Posterior vena cava (tissue), 2 donors: ENCODE data around the gene ADAMTS7. TPM values are rescaled to one million over a fixed set of nuclear protein-coding genes. Genes with fewer than 3 reads are reported as not detected.
"Not testable (repeated sequence)": the region's sequence is repeated elsewhere in the genome, so short reads cannot be mapped to it uniquely, and the experiment has no call there.

Experiments
- DNase-seq: peaks from one replicate; pipeline ENCODE4 v3.0.0-alpha.2; 2020; ENCODE audit warnings: low spot score
- intact Hi-C, 2 donors: fragments of 100-400 bp; cut with DNase I; formaldehyde crosslinking; loops; one replicate each; pipeline versions ENCODE4 v1.14.1 to v1.14.2; 2022 to 2023
- total RNA-seq, 2 donors: library from RNA; stranded (reverse); fragmentation: NEBNext Ultra II Directional; extraction: Animal tissue kit (Norgen Biotek cat#: 25700); gene quantifications; one replicate each; pipeline ENCODE4 v1.2.1, GENCODE V29; 2021
- donor health status: DM: yes; HTN: yes; CAD: no.
- donor health status: DM: yes; HTN: yes; CAD: no.

Gene ADAMTS7
- total RNA-seq, 2 donors from 2014 or later = 6.7 to 8.9 TPM

DNA sequence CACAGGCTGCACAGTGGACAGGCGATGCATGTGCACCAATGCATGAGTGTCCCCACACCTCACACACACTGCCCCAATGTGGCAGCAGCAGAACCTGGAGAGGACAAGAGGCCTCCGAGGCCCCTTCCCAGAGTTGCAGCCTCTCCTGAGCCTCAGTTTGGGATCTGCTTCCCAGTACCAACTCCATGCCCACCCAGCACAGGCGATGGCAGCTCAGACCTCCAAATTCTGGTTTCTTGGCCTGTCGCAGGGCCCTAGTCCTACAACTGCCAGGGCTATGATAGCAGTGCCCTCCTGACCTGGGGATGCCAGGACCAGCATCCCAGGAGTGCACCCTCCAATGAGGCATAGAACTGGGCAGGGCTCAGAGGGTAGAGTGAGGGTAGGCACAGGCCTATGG, 19.9 kb downstream of the ADAMTS7 start:
- no peak for DNase-seq
- intact Hi-C loops = no loop called here

DNA sequence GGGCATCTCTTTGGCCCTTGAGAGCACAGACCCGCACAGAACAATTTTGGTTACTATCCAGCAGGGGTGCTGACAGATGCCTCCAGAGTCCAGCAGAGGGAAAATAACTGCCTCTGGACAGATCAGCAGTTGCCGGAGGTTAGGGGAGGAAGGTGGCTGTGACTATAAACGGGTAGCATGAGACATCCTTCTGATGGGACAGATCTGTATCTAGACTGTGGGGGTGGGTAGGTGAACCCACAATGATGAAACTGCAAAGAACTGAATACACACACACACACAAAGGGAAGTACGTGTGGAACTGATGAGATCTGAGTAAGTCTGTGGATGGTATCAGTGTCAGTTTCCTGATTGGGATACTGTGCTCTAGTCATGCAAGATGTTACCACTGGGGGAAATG, 21.2 kb downstream of the ADAMTS7 start:
- no peak for DNase-seq

GRCh38 chr15:78789615-78790014, 21.6 kb downstream of the ADAMTS7 start:
- DNase-seq = no peak
- intact Hi-C loops = no loop called here

More for the DNA sequence above, 21.2 kb downstream of the ADAMTS7 start:
- intact Hi-C loops = no loop called here

DNA sequence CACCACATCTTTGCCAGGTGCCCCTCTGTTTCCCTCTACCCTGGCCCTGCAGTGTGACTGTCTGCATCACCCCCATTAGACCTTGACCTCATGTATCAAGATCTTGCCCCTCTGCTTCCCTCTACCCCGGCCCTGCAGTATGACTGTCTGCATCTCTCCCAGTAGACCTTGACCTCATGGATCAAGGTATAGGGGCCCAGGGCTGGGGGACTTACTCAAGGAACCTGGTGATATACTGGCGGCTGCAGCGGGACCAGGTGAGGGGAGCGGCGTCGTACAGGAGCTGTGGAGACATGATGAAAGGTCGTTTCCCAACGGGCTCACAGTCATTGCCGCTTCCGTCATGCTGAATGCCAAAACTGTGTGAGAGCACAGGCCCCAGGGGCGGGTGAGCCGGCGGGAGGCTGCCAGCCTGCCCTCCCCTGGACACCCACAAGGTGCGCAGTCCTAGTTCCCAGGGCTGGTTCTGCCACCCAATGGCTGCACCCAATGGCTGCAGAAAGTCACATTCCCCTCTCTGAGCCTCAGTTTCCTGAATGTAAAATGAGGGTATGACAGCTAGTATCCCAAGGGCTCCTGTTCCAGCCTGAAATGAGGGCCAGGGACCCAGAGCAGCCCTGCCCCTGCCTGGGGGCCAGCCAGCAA, 23.1 kb downstream of the ADAMTS7 start:
- intact Hi-C loops = no loop called here
- no peak for DNase-seq

- DNase-seq, intact Hi-C loops: not testable (repeated sequence)
Measured at GRCh38 chr15:78782402-78782801, 28.9 kb downstream of the ADAMTS7 start.

GRCh38 chr15:78781381-78781780, 29.9 kb downstream of the ADAMTS7 start:
- not testable (repeated sequence) for DNase-seq

GRCh38 chr15:78779975-78780374, 31.3 kb downstream of the ADAMTS7 start:
- DNase-seq = not testable (repeated sequence)

More at GRCh38 chr15:78781381-78781780, 29.9 kb downstream of the ADAMTS7 start:
- intact Hi-C loops = not testable (repeated sequence)

DNA sequence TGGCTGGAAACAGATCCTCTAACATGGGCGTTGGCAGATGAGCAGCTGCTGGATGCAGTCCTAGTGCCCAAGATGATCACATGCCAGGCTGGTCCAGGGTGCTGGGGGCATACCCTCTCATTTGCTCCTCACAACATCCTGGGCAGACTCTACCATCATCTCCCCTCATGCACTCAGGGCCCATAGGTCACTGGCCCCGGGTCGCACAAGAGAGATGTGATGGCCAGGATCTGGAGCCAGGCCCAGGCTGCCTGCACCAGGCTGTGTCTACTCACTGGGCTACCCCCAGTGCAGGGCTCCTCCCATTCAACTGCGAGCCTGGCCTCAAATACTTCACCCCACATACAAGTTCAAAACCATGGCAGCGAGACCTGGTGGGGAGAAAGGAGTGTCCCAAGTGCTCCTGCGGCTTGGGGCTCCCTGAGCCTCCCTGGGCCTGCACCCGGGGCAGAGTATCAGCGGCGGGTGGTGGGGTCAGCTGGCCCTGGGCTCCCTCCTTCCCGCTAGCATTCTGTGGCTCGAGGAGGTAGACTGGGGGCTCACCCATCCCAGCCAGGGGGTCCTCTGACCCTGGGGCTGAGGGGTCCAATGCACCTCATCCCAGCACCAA, 32.0 kb downstream of the ADAMTS7 start:
- DNase-seq, intact Hi-C loops: not testable (repeated sequence)

More at GRCh38 chr15:78779975-78780374, 31.3 kb downstream of the ADAMTS7 start:
- intact Hi-C loops = not testable (repeated sequence)

- intact Hi-C loops = no loop called here
Measured at GRCh38 chr15:78778422-78778821, 32.8 kb downstream of the ADAMTS7 start.

DNA sequence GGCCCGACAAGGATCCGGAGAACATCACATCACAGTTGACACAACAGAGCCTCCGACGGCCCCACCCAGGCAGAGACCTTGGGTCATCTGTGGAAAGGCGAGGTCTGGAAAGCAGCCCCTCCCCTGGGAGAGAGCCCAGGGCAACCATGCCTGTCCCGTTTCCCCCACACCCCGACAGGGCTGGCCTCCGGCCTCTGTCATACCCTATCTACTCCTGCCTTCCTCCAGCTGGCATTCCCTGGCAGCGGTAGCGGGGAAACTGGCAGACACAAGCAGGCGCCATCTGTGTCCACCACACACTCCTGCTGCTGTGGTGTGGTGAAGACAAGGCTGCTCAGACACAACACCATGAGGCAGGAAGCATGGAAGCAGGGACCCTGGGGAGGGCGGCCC, 33.3 kb downstream of the ADAMTS7 start:
- intact Hi-C loops = not testable (repeated sequence)

More at GRCh38 chr15:78778422-78778821, 32.8 kb downstream of the ADAMTS7 start:
- no peak for DNase-seq

GRCh38 chr15:78777290-78777952, 33.8 kb downstream of the ADAMTS7 start:
- intact Hi-C loops, DNase-seq: not testable (repeated sequence)

More for the DNA sequence above, 33.3 kb downstream of the ADAMTS7 start:
- DNase-seq = not testable (repeated sequence)

GRCh38 chr15:78776046-78776925, 35.0 kb downstream of the ADAMTS7 start:
- intact Hi-C loops, DNase-seq: not testable (repeated sequence)

- no peak for DNase-seq
- intact Hi-C loops = no loop called here
Measured at GRCh38 chr15:78775472-78775871, 35.8 kb downstream of the ADAMTS7 start.

DNA sequence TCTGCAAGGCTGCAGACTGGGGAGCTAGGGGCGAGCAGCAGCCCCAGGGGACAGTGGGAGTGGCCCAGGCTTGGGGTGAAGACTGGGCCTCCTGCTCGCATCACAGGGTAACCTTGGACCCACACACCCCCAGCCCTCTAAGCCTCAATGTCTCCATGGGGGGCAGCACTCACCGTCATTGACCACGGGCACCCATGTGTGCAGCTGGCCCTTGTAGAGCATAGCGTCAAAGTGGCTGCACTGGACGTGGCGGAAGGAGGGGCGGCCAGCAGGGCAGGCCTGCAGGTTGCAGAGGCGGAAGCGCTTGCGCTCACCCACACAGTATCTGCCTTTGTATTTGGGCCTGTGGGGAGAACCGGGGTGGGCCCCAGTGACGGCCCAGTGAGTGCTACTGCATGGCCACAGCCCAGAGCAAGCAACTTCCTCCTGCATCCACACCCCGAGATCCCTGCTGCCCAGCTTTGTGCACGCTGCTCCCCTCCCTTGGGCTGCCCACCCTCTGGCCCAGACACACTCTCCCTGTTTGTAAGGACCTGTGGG, 36.7 kb downstream of the ADAMTS7 start:
- intact Hi-C loops, DNase-seq: not testable (repeated sequence)

DNA sequence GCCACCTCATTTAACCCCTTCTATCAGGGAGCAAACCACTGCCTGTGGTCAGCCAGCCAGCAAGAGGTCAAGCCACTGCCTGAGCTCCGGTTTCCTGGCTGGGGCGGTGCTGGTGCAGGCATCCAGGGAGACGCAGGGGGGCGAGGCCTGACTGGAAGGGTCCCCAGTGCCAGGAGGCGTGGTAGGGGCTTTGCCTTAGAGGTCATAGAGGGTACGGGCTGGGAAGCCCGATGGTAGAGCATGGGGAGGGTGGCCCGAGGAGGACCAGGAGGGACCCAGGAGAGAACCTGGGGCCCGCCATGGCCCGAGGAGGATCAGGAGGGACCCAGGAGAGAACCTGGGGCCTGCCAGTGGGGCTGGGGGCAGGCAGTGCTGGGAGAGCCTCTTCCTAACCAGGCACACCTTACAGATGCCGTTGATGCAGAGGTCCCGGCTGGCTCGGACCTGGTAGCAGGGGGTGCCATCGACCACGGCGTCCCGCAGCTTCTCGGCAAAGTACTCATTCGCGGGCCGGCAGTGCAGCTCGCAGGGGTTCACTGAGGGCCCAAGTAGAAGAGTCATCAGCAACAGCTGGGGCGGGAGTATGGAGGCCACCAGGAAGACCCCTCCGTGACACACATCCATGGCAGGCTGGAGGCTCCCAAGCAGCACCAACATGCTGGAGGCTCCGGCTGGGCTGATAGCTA, 37.4 kb downstream of the ADAMTS7 start:
- intact Hi-C loops = not testable (repeated sequence)

DNA sequence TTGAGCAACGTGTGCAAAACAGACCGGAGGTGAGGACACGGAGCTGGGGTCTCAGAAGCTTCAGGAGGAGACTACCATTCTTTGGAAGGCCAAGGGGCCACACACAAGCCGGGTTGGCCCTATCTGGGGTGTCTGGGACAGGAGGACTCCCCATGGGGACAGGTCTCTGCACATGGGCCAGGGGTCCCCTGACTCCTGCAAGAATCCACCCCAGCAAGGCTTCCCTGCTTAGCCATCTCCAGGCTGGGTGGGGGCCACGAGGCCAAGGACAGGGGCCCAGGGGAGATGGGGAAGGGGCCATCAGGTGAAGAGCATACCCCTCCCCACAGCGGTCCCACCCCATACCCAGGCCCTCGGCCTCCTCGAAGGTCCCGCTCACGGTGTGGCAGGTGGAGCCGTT, 38.5 kb downstream of the ADAMTS7 start:
- DNase-seq = no peak
- intact Hi-C loops = no loop called here

More for the DNA sequence above, 37.4 kb downstream of the ADAMTS7 start:
- DNase-seq = not testable (repeated sequence)

- intact Hi-C loops, DNase-seq: not testable (repeated sequence)
Measured at GRCh38 chr15:78771436-78772000, 39.7 kb downstream of the ADAMTS7 start.

DNA sequence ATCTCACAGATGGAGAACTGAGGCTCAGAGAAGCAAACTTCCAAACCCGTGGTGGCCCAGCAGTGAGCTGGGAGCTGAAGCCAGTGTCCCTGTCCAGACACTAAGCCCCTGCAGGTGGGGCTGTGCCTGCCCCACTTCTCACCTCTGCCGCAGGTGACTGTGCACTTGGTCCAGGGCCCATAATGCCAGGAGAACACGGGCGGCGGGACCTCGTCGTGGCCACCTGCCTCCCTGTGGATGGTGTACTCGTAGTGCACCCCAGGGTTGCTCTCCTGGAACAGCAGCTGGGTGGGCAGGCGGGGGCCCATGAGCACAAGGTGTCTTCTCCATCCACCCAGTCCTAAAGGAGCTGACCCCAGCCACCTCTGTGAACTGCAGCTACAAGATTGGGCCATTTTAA, 40.2 kb downstream of the ADAMTS7 start:
- peak; percentile 78 for DNase-seq
- intact Hi-C loops = not testable (repeated sequence)
